B cell (primary cell): ENCODE measurements around the gene RPAP2.

Experiments
- CTCF ChIP-seq: fragments of 200-600 bp; IDR thresholded peaks from one replicate; pipeline ENCODE4 v1.8.0; 2022; ENCODE audit warnings: antibody characterized with exemption, mild to moderate bottlenecking
- EZH2 ChIP-seq: IDR thresholded peaks from 2 replicates; pipeline ENCODE4 v1.6.1; 2012; ENCODE audit warnings: borderline replicate concordance, low read depth, mild to moderate bottlenecking, moderate library complexity, low read length; ENCODE audit not compliant: insufficient read depth, poor library complexity, severe bottlenecking

DNA sequence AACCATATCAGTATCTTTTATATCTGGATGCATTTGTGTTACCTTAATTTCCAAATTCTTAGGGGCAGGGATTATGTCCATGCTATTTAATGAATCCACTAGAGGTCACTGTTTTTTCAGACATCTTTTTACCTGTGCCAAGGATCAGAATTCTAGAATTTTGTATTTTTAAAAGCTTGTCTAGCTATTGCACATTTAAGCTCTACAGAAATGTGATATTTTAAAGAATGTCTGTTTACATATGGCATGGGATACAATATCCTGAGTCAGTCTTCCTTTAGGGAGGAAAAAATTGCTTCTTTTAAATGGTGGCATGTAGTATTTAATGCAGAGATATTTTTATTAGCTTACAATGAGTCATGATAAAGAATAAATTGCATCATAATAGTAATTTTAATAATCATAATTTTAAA is 11.3 kb downstream of the RPAP2 start:
- TF ChIP-seq CTCF (peak; percentile 76), EZH2 (no peak)
